Fibroblast of mammary gland (primary cell): ENCODE results near the gene PCNT.

Source experiments
- DNase-seq: peaks from one replicate; pipeline ENCODE4 v3.0.0-alpha.2; 2010; ENCODE audit warnings: low read depth
- H3K4me3 ChIP-seq: 2 replicates; pipeline ENCODE4 v1.5.1; 2011; ENCODE audit warnings: low read depth, mild to moderate bottlenecking, low read length, moderate library complexity; ENCODE audit not compliant: control insufficient read depth
- TF ChIP-seq, protein P1 (sequence below): conservative IDR thresholded peaks from 2 replicates; pipeline ENCODE4 v1.5.1; 2011; ENCODE audit warnings: low read depth, low read length, inconsistent platforms; ENCODE audit not compliant: control insufficient read depth, insufficient read depth

Gene PCNT

DNA sequence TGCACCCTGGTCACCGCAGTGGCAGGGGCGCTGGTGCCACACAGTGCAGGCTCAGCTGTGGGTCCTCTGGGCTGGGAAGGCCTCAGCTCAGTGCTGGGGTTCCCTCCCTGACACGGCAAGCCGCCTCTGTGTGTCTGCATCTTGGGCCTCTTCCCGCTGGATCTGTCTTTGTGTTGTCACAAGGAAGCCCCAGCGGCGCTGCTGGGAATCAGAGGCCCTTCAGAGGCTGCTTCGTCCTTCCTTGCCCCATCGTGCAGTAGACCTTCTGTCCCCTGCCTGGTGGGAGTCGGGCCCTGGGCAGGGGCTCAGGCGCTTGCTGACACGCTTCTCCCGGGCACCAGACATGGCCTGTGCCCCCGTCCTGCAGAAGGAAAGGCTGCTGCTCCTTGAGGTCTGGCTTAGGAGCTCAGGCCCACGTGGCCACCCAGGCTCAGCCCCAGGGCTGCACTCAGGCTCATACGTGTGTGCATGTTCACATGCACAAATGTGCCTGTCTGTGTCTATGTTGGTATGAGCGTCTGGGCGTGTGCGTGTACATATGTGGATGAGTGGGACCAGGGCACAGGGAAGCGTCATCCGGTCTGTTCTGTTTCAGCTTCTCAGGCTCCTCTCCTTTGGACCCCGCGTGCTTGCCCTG, 110.5 kb downstream of the PCNT start:
- TF ChIP-seq, protein P1, sequence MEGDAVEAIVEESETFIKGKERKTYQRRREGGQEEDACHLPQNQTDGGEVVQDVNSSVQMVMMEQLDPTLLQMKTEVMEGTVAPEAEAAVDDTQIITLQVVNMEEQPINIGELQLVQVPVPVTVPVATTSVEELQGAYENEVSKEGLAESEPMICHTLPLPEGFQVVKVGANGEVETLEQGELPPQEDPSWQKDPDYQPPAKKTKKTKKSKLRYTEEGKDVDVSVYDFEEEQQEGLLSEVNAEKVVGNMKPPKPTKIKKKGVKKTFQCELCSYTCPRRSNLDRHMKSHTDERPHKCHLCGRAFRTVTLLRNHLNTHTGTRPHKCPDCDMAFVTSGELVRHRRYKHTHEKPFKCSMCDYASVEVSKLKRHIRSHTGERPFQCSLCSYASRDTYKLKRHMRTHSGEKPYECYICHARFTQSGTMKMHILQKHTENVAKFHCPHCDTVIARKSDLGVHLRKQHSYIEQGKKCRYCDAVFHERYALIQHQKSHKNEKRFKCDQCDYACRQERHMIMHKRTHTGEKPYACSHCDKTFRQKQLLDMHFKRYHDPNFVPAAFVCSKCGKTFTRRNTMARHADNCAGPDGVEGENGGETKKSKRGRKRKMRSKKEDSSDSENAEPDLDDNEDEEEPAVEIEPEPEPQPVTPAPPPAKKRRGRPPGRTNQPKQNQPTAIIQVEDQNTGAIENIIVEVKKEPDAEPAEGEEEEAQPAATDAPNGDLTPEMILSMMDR = no peak
- DNase-seq = no peak
- no peak overlapping the region for H3K4me3 ChIP-seq

DNA sequence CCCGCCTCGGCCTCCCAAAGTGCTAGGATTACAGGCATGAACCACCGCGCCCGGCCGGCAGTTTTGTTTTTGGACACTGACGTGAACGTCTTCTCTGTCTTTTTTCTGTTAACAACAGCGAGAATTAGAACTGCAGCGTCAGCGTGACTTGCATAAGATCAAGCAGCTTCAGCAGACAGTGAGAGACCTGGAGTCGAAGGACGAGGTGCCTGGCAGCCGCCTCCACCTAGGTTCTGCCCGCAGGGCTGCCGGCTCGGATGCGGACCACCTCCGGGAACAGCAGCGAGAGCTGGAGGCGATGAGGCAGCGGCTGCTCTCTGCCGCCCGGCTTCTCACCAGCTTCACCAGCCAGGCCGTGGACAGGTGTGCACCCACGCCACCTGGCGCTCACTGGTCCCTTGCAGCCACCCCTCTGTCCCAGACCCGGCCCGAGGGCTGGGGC, 111.9 kb downstream of the PCNT start:
- no peak for DNase-seq
- no peak overlapping the region for H3K4me3 ChIP-seq
- TF ChIP-seq, protein P1 = no peak

DNA sequence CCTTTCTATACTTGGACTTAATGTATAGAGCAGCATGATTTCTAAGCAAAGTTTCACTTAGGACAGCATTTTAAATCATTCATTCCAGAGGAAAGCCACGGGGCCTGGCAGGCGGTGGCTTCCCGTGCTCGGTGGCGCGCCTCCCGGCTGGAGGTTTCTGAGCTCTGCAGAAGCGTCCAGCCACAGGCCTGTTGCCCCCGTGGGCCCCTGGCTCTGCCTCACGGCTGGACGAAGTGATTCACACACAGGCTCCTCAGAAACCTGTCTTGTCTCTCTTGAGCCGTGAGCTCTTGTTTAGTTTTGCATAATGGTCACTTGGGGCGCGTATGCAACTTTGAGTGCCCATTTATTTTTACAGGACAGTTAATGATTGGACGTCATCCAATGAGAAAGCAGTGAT, 112.7 kb downstream of the PCNT start:
- H3K4me3 ChIP-seq = no peak overlapping the region
- no peak for DNase-seq
- TF ChIP-seq, protein P1 = no peak

DNA sequence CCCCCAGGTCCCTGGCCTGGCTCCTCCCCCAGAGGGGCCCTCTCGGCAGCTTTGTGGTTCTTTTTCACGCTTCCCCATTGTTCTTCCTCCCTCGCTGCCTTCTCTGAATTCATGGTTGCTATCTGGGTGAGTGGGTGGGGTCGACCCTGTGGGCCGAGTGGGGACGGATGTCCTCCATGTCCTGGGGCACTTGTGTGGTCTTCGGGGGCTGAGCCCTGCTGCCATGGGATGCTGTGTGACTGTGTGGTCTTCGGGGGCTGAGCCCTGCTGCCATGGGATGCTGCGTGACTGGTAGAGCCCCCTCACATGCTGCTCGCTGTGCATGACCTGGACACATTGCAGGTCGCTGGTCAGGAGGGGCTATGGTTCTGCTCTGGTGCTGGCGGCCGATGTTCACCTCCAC, 113.1 kb downstream of the PCNT start:
- TF ChIP-seq, protein P1 = no peak
- no peak overlapping the region for H3K4me3 ChIP-seq
- no peak for DNase-seq

DNA sequence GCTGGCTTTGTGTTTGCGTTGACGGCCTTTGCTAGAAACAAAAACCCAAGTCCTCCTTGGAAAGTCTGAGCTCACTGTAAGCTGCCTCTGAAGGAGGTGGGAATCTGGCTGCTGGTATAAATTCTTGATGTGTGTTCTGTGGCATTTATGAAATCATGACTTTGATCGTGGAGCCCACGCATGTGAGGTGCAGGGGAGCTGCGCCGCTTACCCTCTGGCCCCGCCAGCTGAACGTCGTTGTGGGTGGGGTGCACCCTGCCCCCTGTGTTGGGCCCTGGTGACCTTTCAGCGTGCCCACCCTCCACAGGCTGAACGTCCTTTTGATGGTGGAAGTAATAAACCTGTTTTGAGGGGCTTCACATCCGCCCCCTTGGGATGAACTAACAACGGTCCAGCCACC, 113.6 kb downstream of the PCNT start:
- no peak overlapping the region for H3K4me3 ChIP-seq
- TF ChIP-seq, protein P1 = no peak
- no peak for DNase-seq

DNA sequence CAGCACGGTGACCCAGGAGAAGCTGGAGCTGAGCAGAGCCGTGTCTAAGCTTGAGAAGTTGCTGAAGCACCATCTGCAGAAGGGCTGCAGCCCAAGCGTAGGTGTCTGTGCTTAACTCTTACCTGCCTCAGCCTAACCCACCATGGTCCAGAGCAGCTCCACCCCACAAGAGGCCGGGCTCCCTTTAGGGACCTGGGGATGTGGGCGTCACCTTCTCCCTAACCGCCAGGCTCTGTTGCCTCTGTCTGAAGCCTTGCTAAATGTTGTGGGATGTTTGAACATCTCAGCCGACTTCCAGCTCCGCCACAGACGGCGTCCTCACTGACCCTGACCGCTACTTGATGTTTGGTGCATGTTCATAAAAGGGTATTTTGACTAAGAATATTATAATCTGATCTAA, 114.3 kb downstream of the PCNT start:
- no peak for DNase-seq
- TF ChIP-seq, protein P1 = no peak

DNA sequence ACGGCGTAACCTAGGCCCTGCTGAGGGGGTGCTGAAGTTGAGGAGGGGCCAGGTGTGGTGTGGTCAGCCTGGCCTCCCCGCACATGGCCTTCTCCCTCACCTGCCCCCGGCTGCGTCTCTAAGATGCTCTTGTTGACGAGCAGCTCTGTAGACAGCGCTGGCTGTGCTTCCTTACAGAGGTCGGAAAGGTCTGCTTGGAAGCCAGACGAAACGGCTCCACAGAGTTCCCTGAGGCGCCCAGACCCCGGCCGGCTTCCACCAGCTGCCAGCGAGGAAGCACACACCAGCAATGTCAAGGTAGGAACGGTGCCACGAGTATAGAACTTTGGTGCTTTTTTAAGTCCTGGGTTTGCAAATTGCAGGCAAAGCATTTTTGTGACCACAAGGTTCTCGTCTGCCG, 116.0 kb downstream of the PCNT start:
- no peak for DNase-seq
- no peak overlapping the region for H3K4me3 ChIP-seq
- TF ChIP-seq, protein P1 = no peak

More for the DNA sequence above, 114.3 kb downstream of the PCNT start:
- no peak overlapping the region for H3K4me3 ChIP-seq
